Measurements from ENCODE around the gene CMTM1.

- no peak for TF ChIP-seq POLR2A (IDR thresholded peaks at IDR 0.05; ENCODE audit: borderline replicate concordance, extremely low read depth, insufficient read depth, insufficient read length)
- TF ChIP-seq ZFX (IDR thresholded peaks at IDR 0.05), result no peak
Measured at GRCh38 chr16:66574531-66574930, 8.3 kb downstream of the CMTM1 start.
